ENCODE data around the gene COPS7A.

Gene COPS7A

GRCh38 chr12:6778574-6779550 is 55.0 kb downstream of the COPS7A start:
- TF ChIP-seq REST (IDR thresholded peaks at IDR 0.05; ENCODE audit: insufficient read depth in 1 of 2, low read depth in 2 of 2, low read length in 2 of 2) (0 out of 4 replicates have a peak, but pooled peaks of 1 of the 2 experiments have one; percentile 55), SIN3A (IDR thresholded peaks at IDR 0.05; ENCODE audit: borderline replicate concordance, insufficient read depth, low read length) (peak; percentile 92), TAF1 (IDR thresholded peaks at IDR 0.05; ENCODE audit: borderline replicate concordance, insufficient read depth, low read length) (peak; percentile 66; the same call in 1 of the 2 replicates), FOXP2 (optimal IDR thresholded peaks at IDR 0.05; ENCODE audit: borderline replicate concordance, extremely low read depth, extremely low read length, insufficient read depth) (peak; percentile 80), POLR2AphosphoS5 (IDR thresholded peaks at IDR 0.05; ENCODE audit: low read depth, low read length) (peak; percentile 46)

- no peak for TF ChIP-seq POLR2AphosphoS5 (IDR thresholded peaks at IDR 0.05; ENCODE audit: low read depth, low read length)
- TF ChIP-seq TAF1 (IDR thresholded peaks at IDR 0.05; ENCODE audit: borderline replicate concordance, insufficient read depth, low read length): no peak
- no peak for TF ChIP-seq FOXP2 (optimal IDR thresholded peaks at IDR 0.05; ENCODE audit: borderline replicate concordance, extremely low read depth, extremely low read length, insufficient read depth)
- TF ChIP-seq REST (IDR thresholded peaks at IDR 0.05; ENCODE audit: insufficient read depth in 1 of 2, low read depth in 2 of 2, low read length in 2 of 2): no peak
- no peak for TF ChIP-seq SIN3A (IDR thresholded peaks at IDR 0.05; ENCODE audit: borderline replicate concordance, insufficient read depth, low read length)
Measured at GRCh38 chr12:6779708-6780432, 56.0 kb downstream of the COPS7A start.

GRCh38 chr12:6780573-6780972 is 56.7 kb downstream of the COPS7A start:
- no peak for TF ChIP-seq FOXP2 (optimal IDR thresholded peaks at IDR 0.05; ENCODE audit: borderline replicate concordance, extremely low read depth, extremely low read length, insufficient read depth)
- TF ChIP-seq REST (IDR thresholded peaks at IDR 0.05; ENCODE audit: insufficient read depth in 1 of 2, low read depth in 2 of 2, low read length in 2 of 2): no peak
- TF ChIP-seq TAF1 (IDR thresholded peaks at IDR 0.05; ENCODE audit: borderline replicate concordance, insufficient read depth, low read length): no peak
- TF ChIP-seq POLR2AphosphoS5 (IDR thresholded peaks at IDR 0.05; ENCODE audit: low read depth, low read length): no peak
- TF ChIP-seq SIN3A (IDR thresholded peaks at IDR 0.05; ENCODE audit: borderline replicate concordance, insufficient read depth, low read length): no peak

All from PFSK-1 (cell line).